Raji (cell line): Measurements from ENCODE around the gene RPL21.

Experiments used
- POLR2A ChIP-seq: IDR thresholded peaks from 2 replicates; pipeline ENCODE4 v1.6.1; 2011; ENCODE audit warnings: low read depth, low read length, control low read depth; ENCODE audit not compliant: insufficient read depth

The RPL21 gene

DNA sequence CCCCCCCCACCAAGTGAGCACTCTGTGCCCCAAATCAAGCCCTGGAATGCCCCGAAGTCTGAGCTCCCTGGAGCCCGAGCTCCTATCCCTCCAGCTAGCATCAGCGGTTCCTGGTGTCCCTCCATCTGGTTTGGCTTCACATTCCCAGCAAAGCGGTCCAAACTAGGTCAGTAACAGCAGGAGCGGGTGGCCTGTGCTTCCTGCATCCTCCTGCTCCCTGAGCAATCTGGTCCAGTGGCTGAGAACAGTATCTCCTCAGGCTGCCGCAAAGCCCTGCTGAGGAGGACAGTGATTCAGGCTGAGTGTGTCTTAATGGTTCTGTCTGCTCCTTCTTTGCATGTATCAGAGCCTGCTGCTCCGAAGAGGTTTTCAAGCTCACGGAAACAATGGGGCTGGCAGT, 45.1 kb downstream of the RPL21 start:
- no peak for TF ChIP-seq POLR2A

DNA sequence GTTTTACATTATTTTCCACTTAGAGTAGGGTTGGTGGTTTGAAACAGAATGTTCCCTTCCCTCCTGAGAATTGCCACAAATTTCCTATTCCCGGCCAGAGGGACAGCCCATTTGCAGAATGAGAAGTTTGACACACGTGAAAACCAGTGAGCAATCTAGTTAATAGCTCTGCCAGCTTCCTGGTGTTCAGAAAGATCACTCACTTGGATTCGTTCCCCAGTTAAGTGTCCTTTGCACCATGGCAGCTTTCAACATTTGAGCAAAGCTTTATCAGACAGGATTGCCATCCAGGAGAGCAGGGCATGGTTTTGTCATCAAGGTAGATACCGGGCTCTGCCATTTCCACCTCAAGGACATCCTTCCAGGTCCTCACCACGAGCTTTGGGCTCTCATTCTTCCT, 47.5 kb downstream of the RPL21 start:
- no peak for TF ChIP-seq POLR2A

DNA sequence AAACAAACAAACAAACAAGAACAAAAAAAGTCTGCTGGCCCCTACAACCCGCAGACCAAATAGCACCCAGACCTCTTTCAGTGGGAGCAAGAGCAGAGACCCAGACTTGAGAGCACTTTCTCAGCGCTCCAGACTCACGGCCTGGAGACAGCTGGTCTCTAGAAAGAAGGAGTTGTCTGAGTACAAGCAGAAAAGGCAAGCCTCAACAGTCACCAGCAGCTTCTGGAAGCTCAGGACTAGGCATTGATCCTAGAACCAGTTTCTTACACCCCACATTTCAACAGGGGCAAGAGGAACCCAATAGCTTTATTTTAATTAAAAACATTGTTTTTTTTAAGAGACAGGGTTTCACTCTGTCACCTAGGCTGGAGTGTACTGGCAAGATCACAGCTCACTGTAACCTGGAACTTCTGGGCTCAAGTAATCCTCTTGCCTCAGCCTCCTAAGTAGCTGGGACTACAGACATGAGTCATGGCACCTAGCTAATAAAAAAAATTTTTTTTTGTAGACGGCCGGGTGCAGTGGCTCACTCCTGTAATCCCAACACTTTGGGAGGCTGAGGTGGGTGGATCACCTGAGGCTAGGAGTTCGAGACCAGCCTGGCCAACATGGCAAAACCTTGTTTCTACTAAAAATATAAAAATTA, 49.7 kb downstream of the RPL21 start:
- no peak for TF ChIP-seq POLR2A

DNA sequence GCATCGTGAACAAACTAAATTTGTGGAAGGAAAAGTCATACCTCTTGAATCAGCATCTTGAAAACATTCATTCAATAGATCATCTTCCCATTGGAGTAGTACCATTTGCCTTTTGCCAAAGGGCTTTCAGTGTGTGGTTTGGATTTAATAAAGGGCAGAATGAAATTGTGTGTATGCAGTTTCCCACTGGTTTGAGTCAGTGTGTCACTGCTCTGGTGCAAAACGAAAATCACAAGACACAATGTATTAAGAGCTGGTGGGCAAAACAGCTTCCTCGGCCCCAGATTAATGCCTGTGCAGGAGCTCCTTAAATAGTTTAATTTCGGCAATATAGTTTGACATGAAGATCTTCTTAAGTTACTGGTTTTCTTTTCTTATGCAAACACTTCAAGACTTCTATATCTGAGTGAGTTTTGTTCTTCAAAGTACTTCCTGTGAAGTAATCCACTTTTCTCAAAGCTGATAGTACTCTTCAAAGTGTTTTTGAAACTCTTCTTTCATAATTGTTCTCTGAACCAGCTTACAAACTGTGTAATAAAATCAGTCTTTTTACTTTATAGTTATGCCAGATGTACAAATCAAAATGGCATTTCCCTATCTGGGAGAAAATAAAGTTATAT, 51.4 kb downstream of the RPL21 start:
- TF ChIP-seq POLR2A, result no peak

DNA sequence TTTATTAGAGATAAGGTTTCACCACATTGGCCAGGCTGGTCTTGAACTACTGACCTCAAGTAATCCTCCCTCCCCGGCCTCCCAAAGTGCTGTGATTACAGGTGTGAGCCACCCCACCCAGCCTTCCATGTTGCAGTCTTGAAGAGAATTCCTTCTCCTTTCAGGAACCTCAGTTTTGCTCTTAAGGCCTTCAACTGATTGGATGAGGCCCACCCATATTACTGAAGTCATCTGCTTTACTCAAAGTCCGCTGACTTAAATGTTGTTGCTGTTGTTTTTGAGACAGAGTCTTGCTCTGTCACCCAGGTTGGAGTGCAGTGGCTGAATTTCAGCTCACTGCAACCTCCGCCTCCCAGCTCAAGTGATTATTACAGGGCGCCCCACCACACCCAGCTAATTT, 52.7 kb downstream of the RPL21 start:
- no peak for TF ChIP-seq POLR2A

DNA sequence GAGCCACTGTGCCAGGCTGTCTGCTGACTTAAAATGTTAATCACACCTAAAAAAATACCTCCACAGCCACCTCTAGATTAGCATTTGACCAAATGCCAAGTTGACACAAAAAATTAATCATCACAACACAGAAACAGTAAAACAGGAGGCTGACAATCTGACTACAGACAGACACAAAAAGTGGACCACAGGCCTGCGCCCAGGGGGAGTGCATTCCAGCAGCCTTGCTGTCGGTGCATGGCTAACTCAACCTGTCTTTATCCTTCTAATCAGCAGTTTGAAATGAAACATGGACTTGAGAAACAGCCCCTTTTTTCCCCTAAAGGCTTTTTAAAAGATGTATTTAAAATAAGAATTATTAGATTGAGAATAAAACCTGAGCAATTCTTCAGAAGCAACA, 53.3 kb downstream of the RPL21 start:
- no peak for TF ChIP-seq POLR2A
